ENCODE measurements around the gene SFTPB.

- TF ChIP-seq CTCF (IDR thresholded peaks at IDR 0.05) (no peak), ZFX (IDR thresholded peaks at IDR 0.05; ENCODE audit: borderline replicate concordance) (no peak)
Observed at GRCh38 chr2:85680707-85681371, 12.8 kb upstream of the SFTPB start.
